Fibroblast of upper back skin (primary cell): ENCODE measurements around the gene IFIT1.
A peak's percentile ranks its signal among the peaks of the same experiment; 100 is the strongest.
"Not testable (repeated sequence)": the region's sequence is repeated elsewhere in the genome, so short reads cannot be mapped to it uniquely, and the experiment has no call there.

Source experiments
- DNase-seq: peaks from one replicate; pipeline ENCODE4 v3.0.0-alpha.2; 2013

Gene IFIT1

GRCh38 chr10:89367529-89367928 lies 24.9 kb upstream of the IFIT1 start:
- no peak for DNase-seq

GRCh38 chr10:89368129-89368528 lies 24.3 kb upstream of the IFIT1 start:
- no peak for DNase-seq

GRCh38 chr10:89369156-89370105 lies 23.0 kb upstream of the IFIT1 start:
- DNase-seq: peak; percentile 56

- no peak for DNase-seq
Measured at GRCh38 chr10:89371079-89371478, 21.3 kb upstream of the IFIT1 start.

DNA sequence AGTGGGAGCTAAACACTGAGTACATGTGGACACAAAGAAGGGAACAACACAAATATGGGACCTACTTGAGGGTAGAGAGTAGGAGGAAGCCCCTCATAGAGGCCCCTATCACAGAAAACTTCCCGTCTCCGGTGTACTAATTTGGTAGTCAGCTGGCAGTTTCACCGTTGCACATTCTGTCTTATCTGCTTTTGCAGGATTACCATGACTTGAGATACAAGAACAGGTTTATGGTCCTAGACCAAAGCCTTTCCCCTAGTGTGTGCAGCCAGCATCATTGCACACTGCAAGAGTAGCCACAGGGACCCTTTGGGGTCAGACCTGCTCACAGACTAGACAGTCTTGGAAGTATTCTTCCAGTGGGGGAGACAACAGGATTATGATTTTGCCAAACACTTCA lies 20.4 kb upstream of the IFIT1 start:
- no peak for DNase-seq

GRCh38 chr10:89373916-89374711 lies 18.3 kb upstream of the IFIT1 start:
- peak; percentile 83 for DNase-seq

DNA sequence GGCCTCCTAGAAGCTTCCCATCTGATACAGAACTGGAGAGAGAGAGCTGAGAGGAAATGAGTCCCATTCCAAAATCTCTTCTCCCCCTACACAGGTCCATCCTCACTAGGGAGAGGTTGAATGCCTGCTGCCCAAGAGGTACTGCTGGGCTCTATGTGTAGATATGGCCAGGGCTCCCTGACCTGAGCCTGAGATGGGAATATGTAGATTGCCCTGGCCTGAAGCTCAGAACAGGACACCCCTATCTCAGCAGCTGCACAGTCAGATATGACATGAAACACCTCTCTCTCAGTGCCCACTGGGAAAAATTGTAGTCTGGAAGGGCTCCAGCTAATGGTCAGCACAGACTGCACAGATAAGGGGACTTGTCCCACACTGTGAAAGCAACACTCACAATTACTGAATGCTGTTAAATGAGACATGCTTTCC lies 17.7 kb upstream of the IFIT1 start:
- no peak for DNase-seq

GRCh38 chr10:89377705-89378637 lies 14.5 kb upstream of the IFIT1 start, which contains the start of gene IFIT1B:
TSS of gene IFIT1B (plus strand) at chr10:89378056. CDS start at chr10:89378136, 80 bp downstream.
- no peak for DNase-seq

GRCh38 chr10:89379103-89379502 lies 13.3 kb upstream of the IFIT1 start:
- DNase-seq: no peak

DNA sequence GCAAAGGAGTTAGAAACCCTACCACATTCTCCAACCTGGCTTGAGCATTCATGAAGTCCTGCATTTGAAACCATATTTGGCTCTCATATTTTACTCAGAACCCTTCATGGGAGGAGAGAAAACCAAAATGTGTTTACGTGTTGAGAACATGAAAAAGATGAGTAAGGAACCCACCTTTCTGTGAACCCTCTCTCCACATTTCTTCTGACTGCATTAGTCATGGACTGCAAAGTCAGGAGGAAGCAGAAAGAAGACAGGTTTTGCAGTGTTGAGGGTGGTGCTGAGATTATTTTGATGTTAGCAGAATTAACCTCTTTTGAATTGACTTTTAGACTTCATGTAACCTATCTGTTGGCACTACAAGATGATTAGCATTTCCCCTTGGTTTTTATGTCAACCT lies 9.7 kb upstream of the IFIT1 start:
- DNase-seq: no peak

DNA sequence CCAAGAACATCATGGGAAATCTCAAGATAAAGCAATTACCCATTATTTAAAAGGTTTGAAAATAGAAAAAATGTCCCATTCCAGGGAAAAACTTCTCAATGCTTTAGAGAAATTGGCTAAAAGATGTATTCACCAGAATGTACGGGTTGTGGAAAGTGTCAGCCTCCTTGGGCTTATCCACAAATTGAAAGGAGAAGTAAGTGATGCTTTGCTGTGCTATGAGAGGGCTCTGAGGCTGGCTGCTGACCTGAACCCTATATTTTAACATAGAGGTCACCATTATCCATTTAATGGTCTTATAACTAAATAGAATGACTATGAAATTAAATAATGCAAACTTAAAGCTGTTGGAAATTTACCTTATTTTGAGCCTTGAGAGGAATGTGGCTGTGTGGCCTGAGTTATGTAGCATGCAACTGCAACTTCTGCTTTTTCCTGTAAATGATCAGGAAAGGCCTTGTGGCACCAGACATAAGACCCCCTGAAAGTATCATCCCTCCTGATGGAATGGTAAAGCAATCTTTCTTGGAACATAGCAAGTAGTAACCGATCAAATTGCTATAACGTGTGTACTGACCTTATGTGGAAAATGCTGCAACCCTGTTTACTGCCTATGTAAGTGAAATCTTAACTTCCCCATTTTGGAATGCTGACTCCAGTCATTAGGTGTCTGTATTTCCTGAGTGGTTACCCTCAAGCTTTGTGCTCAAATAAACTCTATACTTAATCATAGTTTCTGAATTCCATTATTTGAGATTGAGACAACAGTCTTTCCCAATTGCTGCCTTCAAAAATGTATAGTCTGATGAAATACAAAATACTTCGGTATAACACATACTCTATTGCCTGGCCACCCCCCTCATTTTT lies 7.7 kb upstream of the IFIT1 start:
- peak; percentile 62 for DNase-seq

DNA sequence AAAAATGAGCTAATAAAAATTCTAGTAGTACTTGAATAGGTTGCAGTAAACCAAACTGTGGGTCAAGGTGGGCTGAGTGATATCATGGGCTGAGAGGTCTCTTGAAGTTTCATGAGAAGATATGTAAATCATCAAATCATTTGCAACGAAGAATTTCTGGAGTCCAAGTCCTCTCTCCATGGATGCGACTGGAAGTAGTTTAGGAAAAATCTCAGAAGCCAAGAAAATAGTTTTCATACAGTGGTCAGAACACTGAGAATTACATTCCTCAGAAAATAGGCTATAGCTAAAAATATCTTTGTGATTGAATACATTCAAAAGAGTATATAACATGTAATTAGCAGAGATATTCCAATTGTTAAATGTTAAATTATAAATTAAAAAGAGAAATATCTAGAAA lies 3.6 kb upstream of the IFIT1 start:
- DNase-seq: no peak

GRCh38 chr10:89389254-89389653 lies 3.2 kb upstream of the IFIT1 start:
- DNase-seq: peak; percentile 50

DNA sequence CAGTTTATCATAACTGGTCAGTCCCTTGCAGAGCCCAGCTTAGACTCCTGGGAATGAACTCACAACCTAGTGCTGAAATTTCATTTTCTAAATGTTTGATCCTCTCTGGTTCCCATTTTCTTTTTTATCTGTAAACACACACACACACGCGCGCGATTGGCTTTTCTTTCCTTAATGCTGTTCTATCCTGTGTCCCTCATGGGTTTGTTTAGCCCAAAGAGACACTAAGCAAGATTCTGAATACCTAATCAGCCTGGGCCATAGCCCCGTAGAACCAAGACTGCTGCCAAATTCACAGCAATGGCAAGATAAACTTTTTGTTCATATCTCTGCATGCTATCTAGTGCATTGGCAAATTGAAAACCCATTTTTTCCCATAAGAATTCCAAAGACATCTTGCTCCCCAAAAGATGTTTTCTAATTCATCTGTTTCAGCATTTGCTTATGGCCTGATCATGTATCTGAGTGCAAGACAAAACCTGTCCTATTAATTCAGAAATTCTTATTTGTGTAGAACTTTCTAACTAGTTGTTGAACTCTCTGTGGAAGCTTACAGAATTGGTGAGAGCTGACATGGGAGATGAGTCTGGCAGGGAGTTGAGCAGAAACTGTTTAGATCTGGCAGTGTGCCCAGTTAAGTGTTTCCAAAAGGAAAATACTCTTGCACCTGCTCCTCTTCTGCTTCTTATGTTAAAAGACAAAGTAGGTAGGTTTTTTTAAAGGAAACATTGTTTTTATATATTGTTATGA lies 1.8 kb upstream of the IFIT1 start:
- no peak for DNase-seq

DNA sequence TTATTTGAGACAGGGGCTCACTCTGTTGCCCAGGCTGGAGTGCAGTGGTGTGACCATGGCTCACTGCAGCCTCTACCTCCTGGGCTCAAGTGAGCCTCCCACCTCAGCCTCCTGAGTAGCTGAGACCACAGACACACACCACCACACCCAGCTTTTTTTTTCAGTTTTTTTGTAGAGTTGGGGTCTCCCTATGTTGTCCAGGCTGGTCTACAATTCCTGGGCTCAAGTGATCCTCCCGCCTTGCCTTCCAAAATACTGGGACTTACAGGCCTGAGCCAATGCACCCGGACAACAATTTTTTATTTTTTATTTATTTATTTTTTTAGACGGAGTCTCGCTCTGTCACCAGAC lies 1.2 kb upstream of the IFIT1 start:
- DNase-seq: not testable (repeated sequence)

DNA sequence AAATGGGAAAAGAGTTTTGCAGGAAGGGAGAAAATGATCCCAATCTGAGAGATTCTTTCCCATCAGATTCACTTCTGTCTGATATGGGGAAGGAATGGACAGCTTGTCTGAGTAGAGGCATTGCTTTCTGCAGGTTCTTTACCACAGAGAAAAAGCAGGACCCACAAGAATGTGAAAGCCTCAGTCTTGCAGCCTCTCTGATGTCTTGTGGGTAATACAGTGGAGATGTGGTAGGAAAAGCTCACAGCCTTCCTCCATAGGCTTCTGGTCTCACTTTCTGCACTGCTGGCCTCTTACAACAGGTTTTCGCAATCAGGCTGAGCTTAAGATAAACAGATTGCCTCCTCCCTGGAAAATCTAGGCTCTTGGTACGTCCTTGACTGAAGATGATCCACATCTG lies 551 bp downstream of the IFIT1 start:
- DNase-seq: peak; percentile 88

DNA sequence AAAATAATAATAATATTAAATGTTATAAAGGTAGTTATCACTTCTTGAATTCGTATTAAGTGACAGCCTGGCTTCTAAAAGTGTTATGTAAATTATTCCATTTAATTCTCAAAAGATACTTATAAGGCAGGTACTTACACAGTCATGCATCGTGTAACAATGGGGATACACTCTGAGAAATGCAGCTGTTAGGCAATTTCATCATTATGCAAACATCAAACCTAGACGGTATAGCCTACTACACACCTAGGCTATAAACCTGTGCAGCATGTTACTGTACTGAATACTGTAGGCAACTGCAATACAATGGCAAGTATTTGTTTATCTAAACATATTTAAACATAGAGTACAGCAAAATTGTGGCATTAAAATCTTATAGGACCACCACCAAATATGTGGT lies 1.5 kb downstream of the IFIT1 start:
- DNase-seq: no peak

GRCh38 chr10:89395141-89395540 lies 2.7 kb downstream of the IFIT1 start:
- no peak for DNase-seq

DNA sequence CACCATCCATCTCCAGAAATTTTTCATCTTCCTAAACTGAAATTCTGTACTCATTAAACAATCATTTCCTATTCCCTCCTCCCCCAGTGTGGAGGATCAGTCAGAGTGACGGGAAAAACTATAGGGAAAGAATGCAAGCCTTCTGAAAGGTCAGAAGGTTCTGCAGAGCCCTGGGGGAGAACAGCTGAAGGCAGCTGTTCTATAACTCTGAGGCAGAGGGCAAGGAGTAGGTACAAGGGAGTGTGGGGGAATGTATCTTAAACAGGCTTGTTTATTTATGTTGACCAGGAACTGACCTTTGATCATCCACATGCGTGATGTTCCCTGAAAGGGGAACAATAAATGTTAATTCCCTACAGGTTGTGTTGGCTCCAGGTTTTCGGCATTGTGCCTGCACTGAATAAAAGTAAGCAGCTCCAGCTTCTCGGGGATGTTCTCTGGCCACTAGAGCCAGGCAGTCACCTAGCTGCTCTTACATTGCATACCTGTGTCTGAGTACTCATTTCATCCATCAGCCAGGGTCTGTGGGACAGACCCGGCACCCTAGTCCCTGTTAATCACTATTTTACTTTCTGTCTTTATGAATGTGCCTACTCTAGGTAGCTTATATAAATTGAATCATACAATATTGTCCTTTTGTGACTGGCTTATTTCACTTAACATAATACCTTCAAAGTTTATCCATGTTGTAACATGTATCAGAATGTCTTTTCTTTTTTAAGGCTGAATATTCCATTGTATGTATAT lies 5.8 kb downstream of the IFIT1 start:
- DNase-seq: peak; percentile 79

- no peak for DNase-seq
Measured at GRCh38 chr10:89399956-89400355, 7.5 kb downstream of the IFIT1 start.
